WTC11 (cell line): ENCODE measurements around the gene COX19. TPM values are rescaled to one million over a fixed set of nuclear protein-coding genes. Genes with fewer than 3 reads are reported as not detected.

Source experiments
- ATAC-seq: fragments of 200-7000 bp; cut with Tn5 transposase; 2 replicates; pipeline ENCODE4 v1.10.0; 2021; ENCODE audit warnings: mild to moderate bottlenecking, moderate library complexity
- CTCF ChIA-PET: fragments of 300-600 bp; sonication (Branson Sonifier 250); formaldehyde crosslinking; loops from one replicate; lab custom pipeline; 2021; ENCODE audit warnings: antibody characterized with exemption; lab: Charles Lee
- POLR2A ChIA-PET: fragments of 350-600 bp; sonication (Branson Sonifier 250); formaldehyde crosslinking; loops from one replicate; lab custom pipeline; 2021; ENCODE audit warnings: antibody characterized with exemption; lab: Charles Lee
- DNase-seq: peaks from one replicate; pipeline ENCODE4 v3.0.0; 2021; ENCODE audit warnings: low spot score
- H3K27ac Mint-ChIP-seq: 2 replicates; pipeline ENCODE4 v1.8.0; 2021; ENCODE audit warnings: mixed read lengths
- H3K27me3 Mint-ChIP-seq: 2 replicates; pipeline ENCODE4 v1.8.0; 2021; ENCODE audit warnings: low read depth, mild to moderate bottlenecking, moderate library complexity, mixed read lengths
- H3K36me3 Mint-ChIP-seq: 2 replicates; pipeline ENCODE4 v1.8.0; 2021; ENCODE audit warnings: mixed read lengths
- H3K4me1 Mint-ChIP-seq: 2 replicates; pipeline ENCODE4 v1.8.0; 2022; ENCODE audit warnings: mixed read lengths
- H3K4me3 Mint-ChIP-seq: 2 replicates; pipeline ENCODE4 v1.8.0; 2021; ENCODE audit warnings: mild to moderate bottlenecking, moderate library complexity, mixed read lengths
- H3K9me3 Mint-ChIP-seq: 2 replicates; pipeline ENCODE4 v1.8.0; 2021; ENCODE audit warnings: mixed read lengths
- ATF1 ChIP-seq: sonication (generic); formaldehyde crosslinking; IDR thresholded peaks from 2 replicates; pipeline ENCODE4 v1.8.1; 2023; ENCODE audit warnings: mild to moderate bottlenecking, moderate library complexity, missing genetic modification reagents
- ATF6 ChIP-seq: sonication (generic); formaldehyde crosslinking; IDR thresholded peaks from 2 replicates; pipeline ENCODE4 v1.8.1; 2023; ENCODE audit warnings: mild to moderate bottlenecking, missing genetic modification reagents
- IRF2 ChIP-seq: sonication (generic); formaldehyde crosslinking; IDR thresholded peaks from 2 replicates; pipeline ENCODE4 v1.8.0; 2022; ENCODE audit warnings: low read depth, missing genetic modification reagents, borderline replicate concordance
- JAZF1 ChIP-seq: fragments of 250-450 bp; sonication (Bioruptor Pico); IDR thresholded peaks from 2 replicates; pipeline ENCODE4 v1.9.0; 2021; ENCODE audit warnings: moderate library complexity, mild to moderate bottlenecking, inconsistent platforms
- JUN ChIP-seq: sonication (generic); formaldehyde crosslinking; IDR thresholded peaks from 2 replicates; pipeline ENCODE4 v1.8.0; 2023; ENCODE audit warnings: mild to moderate bottlenecking, missing genetic modification reagents
- KAT7 ChIP-seq: sonication (generic); formaldehyde crosslinking; IDR thresholded peaks from 2 replicates; pipeline ENCODE4 v1.8.1; 2023; ENCODE audit warnings: missing genetic modification reagents, mild to moderate bottlenecking, borderline replicate concordance
- MXD4 ChIP-seq: fragments of 250-450 bp; sonication (Bioruptor Pico); IDR thresholded peaks from 2 replicates; pipeline ENCODE4 v1.8.0; 2021; ENCODE audit warnings: mild to moderate bottlenecking, moderate library complexity, borderline replicate concordance
- NFE2L1 ChIP-seq: sonication (generic); formaldehyde crosslinking; IDR thresholded peaks from 2 replicates; pipeline ENCODE4 v1.8.1; 2023; ENCODE audit warnings: missing genetic modification reagents
- NR2C2 ChIP-seq: sonication (generic); formaldehyde crosslinking; IDR thresholded peaks from 2 replicates; pipeline ENCODE4 v1.8.0; 2022; ENCODE audit warnings: mild to moderate bottlenecking, missing genetic modification reagents
- NR3C1 ChIP-seq: sonication (generic); formaldehyde crosslinking; conservative IDR thresholded peaks from 2 replicates; pipeline ENCODE4 v1.8.1; 2023; ENCODE audit warnings: low read depth, mild to moderate bottlenecking, missing genetic modification reagents
- SMAD3 ChIP-seq: sonication (generic); formaldehyde crosslinking; IDR thresholded peaks from 2 replicates; pipeline ENCODE4 v1.8.0; 2022; ENCODE audit warnings: missing genetic modification reagents, mild to moderate bottlenecking, borderline replicate concordance
- TCF7 ChIP-seq: sonication (generic); formaldehyde crosslinking; IDR thresholded peaks from 2 replicates; pipeline ENCODE4 v1.8.0; 2022; ENCODE audit warnings: mild to moderate bottlenecking, low read depth, missing genetic modification reagents, moderate library complexity
- ZBTB21 ChIP-seq: sonication (generic); formaldehyde crosslinking; IDR thresholded peaks from 2 replicates; pipeline ENCODE4 v1.8.1; 2023; ENCODE audit warnings: mild to moderate bottlenecking, missing genetic modification reagents, borderline replicate concordance
- ZMAT4 ChIP-seq: fragments of 250-450 bp; sonication (Bioruptor Pico); IDR thresholded peaks from 2 replicates; pipeline ENCODE4 v1.9.0; 2021; ENCODE audit warnings: mild to moderate bottlenecking
- ZNF232 ChIP-seq: sonication (generic); formaldehyde crosslinking; IDR thresholded peaks from 2 replicates; pipeline ENCODE4 v1.8.0; 2022; ENCODE audit warnings: mild to moderate bottlenecking, missing genetic modification reagents
- ZNF416 ChIP-seq: fragments of 250-450 bp; sonication (Bioruptor Pico); IDR thresholded peaks from 2 replicates; pipeline ENCODE4 v1.9.0; 2021; ENCODE audit warnings: mild to moderate bottlenecking, inconsistent platforms
- ZNF671 ChIP-seq: fragments of 250-450 bp; sonication (Bioruptor Pico); IDR thresholded peaks from 2 replicates; pipeline ENCODE4 v1.8.0; 2021; ENCODE audit warnings: mild to moderate bottlenecking
- total RNA-seq: library from RNA; stranded (reverse); gene quantifications from 3 replicates; pipeline ENCODE4 v1.2.3, GENCODE V29; 2021
- TF ChIP-seq, protein P1 (sequence below): sonication (generic); formaldehyde crosslinking; IDR thresholded peaks from 2 replicates; pipeline ENCODE4 v1.8.1; 2023; ENCODE audit warnings: mild to moderate bottlenecking, missing genetic modification reagents, moderate library complexity
- TF ChIP-seq, protein P2 (sequence below): sonication (generic); formaldehyde crosslinking; IDR thresholded peaks from 2 replicates; pipeline ENCODE4 v1.8.1; 2023; ENCODE audit warnings: mild to moderate bottlenecking, missing genetic modification reagents, borderline replicate concordance
- TF ChIP-seq, protein P3 (sequence below): sonication (generic); formaldehyde crosslinking; IDR thresholded peaks from 2 replicates; pipeline ENCODE4 v1.8.1; 2023; ENCODE audit warnings: mild to moderate bottlenecking, moderate library complexity, missing genetic modification reagents
- TF ChIP-seq, protein P4 (sequence below): sonication (generic); formaldehyde crosslinking; IDR thresholded peaks from 2 replicates; pipeline ENCODE4 v1.8.0; 2022; ENCODE audit warnings: missing genetic modification reagents
- TF ChIP-seq, protein P5 (sequence below): fragments of 250-450 bp; sonication (Bioruptor Pico); IDR thresholded peaks from 2 replicates; pipeline ENCODE4 v1.9.0; 2021; ENCODE audit warnings: moderate library complexity, mild to moderate bottlenecking, inconsistent platforms, borderline replicate concordance

COX19 gene
- total RNA-seq, 1 experiment from 2014 or later = 13.2 TPM

- TF ChIP-seq NFE2L1 (CRISPR knock-in tag) (no peak), ZNF671 (no peak), TCF7 (CRISPR knock-in tag) (no peak), ZBTB21 (CRISPR knock-in tag) (no peak), NR2C2 (CRISPR knock-in tag) (no peak), JUN (CRISPR knock-in tag) (no peak), ATF6 (CRISPR knock-in tag) (no peak), JAZF1 (CRISPR knock-in tag) (no peak), ZNF416 (no peak), NR3C1 (CRISPR knock-in tag) (no peak)
- TF ChIP-seq, protein P1, sequence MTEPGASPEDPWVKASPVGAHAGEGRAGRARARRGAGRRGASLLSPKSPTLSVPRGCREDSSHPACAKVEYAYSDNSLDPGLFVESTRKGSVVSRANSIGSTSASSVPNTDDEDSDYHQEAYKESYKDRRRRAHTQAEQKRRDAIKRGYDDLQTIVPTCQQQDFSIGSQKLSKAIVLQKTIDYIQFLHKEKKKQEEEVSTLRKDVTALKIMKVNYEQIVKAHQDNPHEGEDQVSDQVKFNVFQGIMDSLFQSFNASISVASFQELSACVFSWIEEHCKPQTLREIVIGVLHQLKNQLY (CRISPR knock-in tag) = no peak
- TF ChIP-seq, protein P2, sequence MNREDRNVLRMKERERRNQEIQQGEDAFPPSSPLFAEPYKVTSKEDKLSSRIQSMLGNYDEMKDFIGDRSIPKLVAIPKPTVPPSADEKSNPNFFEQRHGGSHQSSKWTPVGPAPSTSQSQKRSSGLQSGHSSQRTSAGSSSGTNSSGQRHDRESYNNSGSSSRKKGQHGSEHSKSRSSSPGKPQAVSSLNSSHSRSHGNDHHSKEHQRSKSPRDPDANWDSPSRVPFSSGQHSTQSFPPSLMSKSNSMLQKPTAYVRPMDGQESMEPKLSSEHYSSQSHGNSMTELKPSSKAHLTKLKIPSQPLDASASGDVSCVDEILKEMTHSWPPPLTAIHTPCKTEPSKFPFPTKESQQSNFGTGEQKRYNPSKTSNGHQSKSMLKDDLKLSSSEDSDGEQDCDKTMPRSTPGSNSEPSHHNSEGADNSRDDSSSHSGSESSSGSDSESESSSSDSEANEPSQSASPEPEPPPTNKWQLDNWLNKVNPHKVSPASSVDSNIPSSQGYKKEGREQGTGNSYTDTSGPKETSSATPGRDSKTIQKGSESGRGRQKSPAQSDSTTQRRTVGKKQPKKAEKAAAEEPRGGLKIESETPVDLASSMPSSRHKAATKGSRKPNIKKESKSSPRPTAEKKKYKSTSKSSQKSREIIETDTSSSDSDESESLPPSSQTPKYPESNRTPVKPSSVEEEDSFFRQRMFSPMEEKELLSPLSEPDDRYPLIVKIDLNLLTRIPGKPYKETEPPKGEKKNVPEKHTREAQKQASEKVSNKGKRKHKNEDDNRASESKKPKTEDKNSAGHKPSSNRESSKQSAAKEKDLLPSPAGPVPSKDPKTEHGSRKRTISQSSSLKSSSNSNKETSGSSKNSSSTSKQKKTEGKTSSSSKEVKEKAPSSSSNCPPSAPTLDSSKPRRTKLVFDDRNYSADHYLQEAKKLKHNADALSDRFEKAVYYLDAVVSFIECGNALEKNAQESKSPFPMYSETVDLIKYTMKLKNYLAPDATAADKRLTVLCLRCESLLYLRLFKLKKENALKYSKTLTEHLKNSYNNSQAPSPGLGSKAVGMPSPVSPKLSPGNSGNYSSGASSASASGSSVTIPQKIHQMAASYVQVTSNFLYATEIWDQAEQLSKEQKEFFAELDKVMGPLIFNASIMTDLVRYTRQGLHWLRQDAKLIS (CRISPR knock-in tag) = no peak
- TF ChIP-seq, protein P3, sequence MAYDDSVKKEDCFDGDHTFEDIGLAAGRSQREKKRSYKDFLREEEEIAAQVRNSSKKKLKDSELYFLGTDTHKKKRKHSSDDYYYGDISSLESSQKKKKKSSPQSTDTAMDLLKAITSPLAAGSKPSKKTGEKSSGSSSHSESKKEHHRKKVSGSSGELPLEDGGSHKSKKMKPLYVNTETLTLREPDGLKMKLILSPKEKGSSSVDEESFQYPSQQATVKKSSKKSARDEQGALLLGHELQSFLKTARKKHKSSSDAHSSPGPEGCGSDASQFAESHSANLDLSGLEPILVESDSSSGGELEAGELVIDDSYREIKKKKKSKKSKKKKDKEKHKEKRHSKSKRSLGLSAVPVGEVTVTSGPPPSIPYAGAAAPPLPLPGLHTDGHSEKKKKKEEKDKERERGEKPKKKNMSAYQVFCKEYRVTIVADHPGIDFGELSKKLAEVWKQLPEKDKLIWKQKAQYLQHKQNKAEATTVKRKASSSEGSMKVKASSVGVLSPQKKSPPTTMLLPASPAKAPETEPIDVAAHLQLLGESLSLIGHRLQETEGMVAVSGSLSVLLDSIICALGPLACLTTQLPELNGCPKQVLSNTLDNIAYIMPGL (CRISPR knock-in tag) = no peak
- H3K4me1 Mint-ChIP-seq = no peaks in the 10 kb centered on the region
- H3K27ac Mint-ChIP-seq = no peak overlapping the region
- H3K9me3 Mint-ChIP-seq = no peaks in the 10 kb centered on the region
- no peak overlapping the region for H3K4me3 Mint-ChIP-seq
- ChIA-PET CTCF (no interaction called here), POLR2A (no interaction called here)
- H3K27me3 Mint-ChIP-seq = peaks cover 3% of the 10 kb centered on the region; the same call in 1 of the 2 replicates
- no peak for ATAC-seq
- H3K36me3 Mint-ChIP-seq = no peaks in the 10 kb centered on the region
- peak; percentile 8 for DNase-seq
Measured at GRCh38 chr7:932651-932975, 42.7 kb downstream of the COX19 start.

DNA sequence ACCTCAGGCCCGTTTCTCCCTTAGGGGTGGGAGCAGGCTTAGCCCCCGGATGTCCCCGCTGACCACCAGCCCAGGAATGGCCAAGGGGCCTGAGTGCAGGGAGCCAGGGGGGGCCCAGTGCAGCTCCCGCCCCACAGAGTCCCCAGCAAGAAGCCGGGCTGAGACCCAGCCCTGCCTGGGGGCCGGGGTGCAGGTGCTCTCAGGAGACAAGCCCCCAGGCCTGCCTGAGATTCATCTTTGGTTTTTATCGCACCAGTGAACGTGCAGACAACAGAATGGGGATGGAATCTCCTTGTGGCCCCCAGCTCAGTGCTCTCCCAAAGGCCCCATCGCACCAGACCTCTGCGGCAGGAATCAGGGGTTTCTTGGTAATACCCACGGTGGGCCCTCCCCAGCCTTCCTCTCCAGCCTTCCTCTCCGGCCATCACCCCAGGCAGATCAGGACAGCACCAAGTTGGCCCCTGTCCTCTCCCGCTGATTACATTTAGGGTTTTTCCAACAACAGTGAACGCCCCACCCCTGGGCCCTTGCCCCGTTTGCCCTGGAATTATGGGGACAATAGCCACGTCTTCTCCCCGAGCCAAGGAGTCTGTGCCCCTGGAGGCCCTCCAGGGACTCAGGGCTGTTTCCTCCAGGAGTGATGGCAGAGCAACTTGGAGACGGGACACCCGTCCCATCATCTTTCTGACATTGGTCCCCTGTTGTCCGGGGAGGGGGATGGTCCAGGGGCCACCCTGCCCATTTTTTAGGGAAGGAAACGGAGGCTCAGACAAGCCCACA lies 43.3 kb downstream of the COX19 start:
- POLR2A ChIA-PET = no interaction called here
- TF ChIP-seq IRF2 (CRISPR knock-in tag) = no peak
- no peak for TF ChIP-seq ZMAT4 (CRISPR knock-in tag)
- TF ChIP-seq, protein P4, sequence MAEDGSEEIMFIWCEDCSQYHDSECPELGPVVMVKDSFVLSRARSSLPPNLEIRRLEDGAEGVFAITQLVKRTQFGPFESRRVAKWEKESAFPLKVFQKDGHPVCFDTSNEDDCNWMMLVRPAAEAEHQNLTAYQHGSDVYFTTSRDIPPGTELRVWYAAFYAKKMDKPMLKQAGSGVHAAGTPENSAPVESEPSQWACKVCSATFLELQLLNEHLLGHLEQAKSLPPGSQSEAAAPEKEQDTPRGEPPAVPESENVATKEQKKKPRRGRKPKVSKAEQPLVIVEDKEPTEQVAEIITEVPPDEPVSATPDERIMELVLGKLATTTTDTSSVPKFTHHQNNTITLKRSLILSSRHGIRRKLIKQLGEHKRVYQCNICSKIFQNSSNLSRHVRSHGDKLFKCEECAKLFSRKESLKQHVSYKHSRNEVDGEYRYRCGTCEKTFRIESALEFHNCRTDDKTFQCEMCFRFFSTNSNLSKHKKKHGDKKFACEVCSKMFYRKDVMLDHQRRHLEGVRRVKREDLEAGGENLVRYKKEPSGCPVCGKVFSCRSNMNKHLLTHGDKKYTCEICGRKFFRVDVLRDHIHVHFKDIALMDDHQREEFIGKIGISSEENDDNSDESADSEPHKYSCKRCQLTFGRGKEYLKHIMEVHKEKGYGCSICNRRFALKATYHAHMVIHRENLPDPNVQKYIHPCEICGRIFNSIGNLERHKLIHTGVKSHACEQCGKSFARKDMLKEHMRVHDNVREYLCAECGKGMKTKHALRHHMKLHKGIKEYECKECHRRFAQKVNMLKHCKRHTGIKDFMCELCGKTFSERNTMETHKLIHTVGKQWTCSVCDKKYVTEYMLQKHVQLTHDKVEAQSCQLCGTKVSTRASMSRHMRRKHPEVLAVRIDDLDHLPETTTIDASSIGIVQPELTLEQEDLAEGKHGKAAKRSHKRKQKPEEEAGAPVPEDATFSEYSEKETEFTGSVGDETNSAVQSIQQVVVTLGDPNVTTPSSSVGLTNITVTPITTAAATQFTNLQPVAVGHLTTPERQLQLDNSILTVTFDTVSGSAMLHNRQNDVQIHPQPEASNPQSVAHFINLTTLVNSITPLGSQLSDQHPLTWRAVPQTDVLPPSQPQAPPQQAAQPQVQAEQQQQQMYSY (CRISPR knock-in tag) = no peak
- TF ChIP-seq ZNF232 = no peak
- TF ChIP-seq ATF1 = no peak
- no peak for TF ChIP-seq KAT7
- TF ChIP-seq SMAD3 (CRISPR knock-in tag) = no peak
- TF ChIP-seq, protein P5, sequence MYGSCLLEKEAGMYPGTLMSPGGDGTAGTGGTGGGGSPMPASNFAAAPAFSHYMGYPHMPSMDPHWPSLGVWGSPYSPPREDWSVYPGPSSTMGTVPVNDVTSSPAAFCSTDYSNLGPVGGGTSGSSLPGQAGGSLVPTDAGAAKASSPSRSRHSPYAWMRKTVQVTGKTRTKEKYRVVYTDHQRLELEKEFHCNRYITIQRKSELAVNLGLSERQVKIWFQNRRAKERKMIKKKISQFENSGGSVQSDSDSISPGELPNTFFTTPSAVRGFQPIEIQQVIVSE (CRISPR knock-in tag) = no peak
- TF ChIP-seq MXD4 (CRISPR knock-in tag) = no peak

More for the DNA sequence above, 43.3 kb downstream of the COX19 start:
- no peaks in the 10 kb centered on the region for H3K9me3 Mint-ChIP-seq
- CTCF ChIA-PET = interaction anchor here (0.7 kb wide), 1 partner anchor 23 kb away, joined by 3 read pairs; no protein-coding TSS in a partner anchor
- no peak overlapping the region for H3K27ac Mint-ChIP-seq
- no peak for ATAC-seq
- no peaks in the 10 kb centered on the region for H3K36me3 Mint-ChIP-seq
- H3K27me3 Mint-ChIP-seq = peaks cover 3% of the 10 kb centered on the region; the same call in 1 of the 2 replicates
- H3K4me1 Mint-ChIP-seq = no peaks in the 10 kb centered on the region
- no peak overlapping the region for H3K4me3 Mint-ChIP-seq
- DNase-seq = peak; percentile 2
